SKM-1 (cell line): ENCODE measurements around the gene RSPH1.

Experiments
- DNase-seq: peaks from one replicate; lab custom pipeline; 2025; ENCODE audit not compliant: unreplicated experiment; lab: John Stamatoyannopoulos, UW

The RSPH1 gene

DNA sequence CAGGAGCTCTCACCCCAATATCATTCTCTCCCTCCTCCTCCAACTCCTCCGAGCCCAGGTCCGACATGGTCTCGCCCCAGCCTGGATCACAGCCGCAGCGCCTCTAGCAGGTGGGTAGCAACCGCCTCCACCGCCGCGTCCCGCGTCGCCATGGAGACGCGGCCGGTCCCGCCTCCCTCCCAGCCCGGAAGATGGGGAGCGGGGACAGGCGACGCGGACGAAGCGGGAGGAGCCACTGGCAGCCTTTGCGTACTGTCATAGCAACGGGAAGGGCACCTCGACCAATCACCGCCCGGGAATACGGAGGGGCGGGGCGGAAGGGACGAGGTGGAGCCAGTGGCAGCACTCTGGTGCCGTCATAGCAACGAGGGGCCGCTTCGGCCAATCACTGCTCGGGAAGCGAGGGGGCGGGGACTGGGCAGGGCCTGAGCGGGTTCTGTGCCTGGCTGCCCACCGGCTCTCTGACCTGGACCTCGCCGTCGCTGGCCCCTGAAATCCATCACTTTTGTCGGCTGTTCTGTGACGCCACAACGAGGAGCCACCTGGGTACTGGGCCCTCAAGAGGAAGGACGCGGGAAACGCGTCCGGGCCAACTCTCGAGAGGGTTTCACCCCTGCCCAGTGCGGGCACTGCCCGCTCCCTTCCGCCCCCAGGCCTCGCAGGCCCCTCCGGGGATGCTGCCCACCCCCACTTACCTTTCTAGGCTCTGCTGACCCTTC lies at the start of gene RSPH1:
Gene RSPH1 (minus strand): TSS at position 105 of the 719 bp plus-strand sequence. CDS start 38 bp downstream, at position 67.
- DNase-seq, result peak; percentile 81

DNA sequence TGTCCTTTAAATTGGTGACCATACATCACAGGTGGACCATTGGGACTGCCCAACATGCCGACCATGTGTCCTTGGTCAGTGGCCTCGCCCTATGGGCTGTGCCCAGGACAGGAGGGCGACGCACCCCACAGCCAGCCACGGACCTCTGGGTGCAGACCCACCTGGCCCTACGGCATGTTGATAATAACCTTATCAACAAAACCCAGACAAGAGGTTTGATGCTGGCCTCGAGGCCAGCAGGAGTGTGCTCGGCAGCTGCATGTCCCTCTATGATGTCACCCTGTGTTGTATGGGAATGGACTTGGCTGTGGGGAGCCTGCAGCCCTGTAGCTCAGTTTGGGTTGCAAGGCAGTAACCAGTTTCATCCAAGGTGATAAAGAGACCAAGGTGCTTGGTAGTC lies 49.7 kb upstream of the RSPH1 start:
- DNase-seq, result no peak

DNA sequence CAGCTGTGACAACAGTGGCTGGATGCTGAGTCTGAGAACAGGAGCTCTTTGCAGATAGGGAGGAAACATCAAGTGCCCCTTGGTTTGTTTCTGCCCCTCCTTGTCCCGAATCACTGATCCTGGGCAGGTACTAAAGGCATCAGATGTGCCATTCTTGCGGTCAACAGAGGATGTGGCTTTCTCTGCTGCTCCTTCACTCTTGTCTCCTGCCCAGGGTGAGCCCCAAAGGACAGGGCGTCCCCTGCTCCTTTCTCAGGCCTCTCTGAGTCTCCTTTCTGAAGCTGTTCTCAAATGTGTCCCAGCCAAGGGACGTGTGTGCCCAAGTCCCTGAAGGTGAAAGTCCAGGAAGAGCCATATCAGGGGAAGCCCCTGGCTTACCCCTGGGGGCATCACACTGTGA lies 49.3 kb upstream of the RSPH1 start:
- DNase-seq, result no peak

DNA sequence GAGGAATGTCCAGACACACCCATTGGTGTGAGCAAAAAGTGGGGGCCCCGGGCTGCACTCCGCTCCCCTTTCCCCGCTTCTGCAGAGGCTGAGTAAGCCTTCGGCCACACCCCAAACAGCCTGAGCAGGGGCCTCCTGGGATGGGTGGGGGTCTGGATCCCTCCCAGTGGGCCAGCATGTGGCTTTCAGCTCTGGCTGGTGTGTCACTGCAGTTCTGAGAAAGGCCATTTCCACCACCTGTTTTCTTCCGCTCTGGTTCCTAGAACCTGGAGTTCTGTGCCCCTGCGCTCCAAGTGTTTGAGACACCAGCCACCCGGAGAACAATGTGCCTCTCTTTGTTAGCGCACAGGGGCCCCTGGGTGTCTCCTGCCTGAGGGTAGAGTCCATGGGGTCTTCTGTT lies 48.5 kb upstream of the RSPH1 start:
- DNase-seq, result no peak

DNA sequence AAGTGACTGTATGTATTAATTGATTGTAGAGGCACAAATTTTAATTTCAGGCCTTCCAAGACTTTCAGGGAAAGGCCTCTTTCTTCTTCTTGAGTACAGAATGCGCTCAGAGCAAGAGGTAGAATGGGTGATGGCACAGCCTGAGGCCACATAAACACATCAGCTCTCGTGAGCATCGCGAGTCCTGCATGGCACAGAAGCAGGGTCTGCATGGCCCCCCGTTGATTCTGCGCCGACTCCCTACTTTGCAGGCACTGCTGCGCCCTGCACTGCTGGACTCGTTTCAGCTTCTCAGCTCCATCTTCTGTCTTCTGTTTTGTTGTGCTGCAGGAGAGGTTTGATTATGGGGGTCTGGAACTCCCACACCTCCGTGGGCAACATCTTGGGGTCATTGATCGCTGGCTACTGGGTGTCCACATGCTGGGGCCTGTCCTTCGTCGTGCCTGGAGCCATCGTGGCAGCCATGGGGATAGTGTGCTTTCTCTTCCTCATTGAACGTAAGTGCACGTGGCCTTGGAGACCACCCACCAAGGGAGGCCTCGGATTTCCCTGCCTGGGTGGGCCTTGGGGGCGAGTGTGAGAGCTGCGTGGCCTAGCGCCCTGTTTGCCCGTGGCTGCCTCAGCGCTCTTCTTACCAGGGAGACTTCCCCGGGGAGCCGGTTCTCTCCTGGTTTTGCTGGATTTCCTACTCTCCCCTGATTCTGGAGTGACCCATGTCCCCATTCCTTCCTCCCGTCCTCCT lies 47.3 kb upstream of the RSPH1 start:
- DNase-seq, result no peak

DNA sequence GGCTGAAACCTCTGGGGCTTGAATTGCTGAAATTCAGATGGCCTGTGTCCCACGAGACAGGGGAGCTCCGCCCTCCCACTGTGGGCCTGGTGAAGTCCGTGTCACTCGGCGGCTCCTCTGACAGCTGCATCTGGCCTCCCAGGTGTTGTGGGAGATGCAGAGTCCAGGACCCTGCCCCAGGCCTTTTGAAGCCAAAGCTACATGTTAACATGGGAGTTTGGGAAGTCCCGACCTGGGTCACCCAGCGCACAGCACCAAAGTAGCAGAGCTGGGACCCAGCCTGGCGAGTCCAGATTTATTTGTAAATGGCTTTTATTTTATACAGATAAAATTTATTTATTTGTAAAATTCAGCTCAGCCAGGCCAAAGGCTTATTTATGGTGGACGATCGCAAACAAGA lies 46.6 kb upstream of the RSPH1 start:
- no peak for DNase-seq

DNA sequence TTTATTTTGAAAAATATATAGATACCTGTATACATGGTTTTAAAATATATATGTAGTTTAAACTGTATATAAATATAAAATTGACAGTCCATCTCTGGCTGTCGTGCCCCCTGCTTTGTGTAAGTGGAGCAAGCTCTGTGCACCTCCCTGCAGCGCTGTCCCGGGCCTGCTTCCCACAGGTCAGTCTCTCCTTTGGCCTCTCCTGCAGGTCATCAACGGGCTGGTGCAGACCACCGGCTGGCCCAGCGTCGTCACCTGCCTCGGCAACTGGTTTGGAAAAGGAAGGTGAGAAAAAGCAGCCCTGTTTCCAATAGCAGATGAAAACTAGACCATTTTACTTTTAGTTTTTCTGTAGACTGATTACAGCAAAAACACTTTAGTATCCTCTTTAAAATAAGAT lies 46.2 kb upstream of the RSPH1 start:
- DNase-seq, result no peak

DNA sequence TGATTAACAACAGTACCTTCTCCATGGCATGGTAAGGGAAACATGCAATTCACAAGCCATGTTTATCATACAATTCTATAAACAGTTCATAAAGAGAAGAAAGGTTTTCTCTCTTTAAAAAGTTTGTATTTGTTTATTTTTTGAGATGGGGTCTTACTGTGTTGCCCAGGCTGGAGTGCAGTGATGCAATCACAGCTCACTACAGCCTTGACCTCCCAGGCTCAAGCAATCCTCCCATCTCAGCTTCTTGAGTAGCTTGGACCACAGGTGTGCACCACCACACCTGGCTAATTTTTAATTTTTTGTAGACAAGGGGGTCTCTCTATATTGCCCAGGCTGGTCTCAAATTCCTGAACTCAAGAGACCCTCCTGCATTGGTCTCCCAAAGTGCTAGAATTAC lies 45.6 kb upstream of the RSPH1 start:
- DNase-seq, result no peak

DNA sequence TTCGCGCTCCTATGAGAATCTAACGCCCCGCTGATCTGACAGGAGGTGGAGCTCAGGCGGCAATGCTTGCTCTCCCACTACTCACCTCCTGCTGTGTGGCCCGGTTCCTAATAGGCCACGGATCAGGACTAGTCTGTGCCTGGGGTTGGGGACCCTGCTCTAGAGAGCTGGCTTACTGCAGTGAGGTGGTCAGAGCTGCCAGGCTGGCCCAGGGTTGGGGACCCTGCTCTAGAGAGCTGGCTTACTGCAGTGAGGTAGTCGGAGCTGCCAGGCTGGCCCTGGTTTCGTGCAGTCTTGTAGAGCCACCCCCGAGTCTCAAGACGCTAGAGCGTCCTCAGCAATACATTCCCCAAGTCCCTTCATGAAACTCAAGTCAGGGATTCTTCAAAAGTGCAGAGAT lies 45.1 kb upstream of the RSPH1 start:
- DNase-seq, result no peak

DNA sequence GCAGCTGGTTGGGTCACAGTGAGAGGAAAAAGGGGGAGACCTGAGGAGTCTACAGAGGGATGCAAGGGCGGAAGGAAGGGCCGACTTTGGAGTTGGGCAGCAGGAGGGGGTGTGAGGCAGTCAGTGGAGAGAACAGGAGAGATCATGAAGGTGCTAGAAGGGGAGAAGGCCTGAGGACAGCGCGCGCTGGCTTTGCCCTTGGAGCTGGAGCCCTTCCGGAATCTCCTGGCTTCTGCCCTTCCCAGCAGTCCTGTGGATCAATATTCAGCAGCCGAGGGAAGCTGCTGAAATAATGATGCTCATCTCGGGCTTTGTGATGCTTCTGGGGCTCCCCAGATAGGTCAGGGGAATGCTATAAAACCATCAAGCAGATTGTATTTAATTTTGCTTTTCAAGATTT lies 44.4 kb upstream of the RSPH1 start:
- no peak for DNase-seq

DNA sequence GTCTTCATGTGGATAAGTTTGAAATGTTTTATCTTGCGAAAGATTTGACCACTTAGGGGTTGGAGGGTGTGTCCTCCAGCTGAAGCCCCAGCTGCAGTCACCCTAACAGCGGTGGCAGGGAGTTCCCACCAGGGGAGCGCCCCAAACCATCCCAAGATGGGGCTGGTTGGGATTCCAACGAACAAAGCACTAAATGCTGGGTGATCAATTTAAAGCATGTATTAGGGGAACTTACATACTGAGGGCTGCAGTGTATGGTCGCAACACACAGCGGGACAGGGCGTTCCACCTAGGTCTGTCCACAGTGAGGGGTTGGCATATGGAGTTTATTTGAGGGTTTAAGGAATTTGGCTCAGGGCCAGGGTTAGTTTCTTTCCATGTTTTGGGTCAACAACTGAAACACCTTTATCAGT lies 43.9 kb upstream of the RSPH1 start:
- no peak for DNase-seq

DNA sequence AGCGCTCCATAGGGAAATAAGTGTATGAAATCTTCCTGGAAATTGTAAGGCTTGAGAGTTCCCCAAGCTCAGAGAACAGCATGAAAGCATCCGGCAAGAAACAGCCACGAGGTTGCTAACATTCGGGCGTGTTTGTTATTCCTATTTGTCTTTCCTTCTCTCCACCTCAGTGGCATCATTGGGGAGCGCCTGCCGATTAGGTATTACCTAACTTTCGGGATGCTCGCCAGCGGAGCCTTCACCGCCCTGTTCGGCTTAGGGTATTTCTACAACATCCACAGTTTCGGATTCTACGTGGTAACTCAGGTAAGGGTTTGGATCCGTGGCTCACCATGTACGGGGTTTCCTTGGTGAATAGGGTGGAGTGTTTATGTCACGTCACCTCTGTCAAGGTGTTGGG lies 43.3 kb upstream of the RSPH1 start:
- no peak for DNase-seq

DNA sequence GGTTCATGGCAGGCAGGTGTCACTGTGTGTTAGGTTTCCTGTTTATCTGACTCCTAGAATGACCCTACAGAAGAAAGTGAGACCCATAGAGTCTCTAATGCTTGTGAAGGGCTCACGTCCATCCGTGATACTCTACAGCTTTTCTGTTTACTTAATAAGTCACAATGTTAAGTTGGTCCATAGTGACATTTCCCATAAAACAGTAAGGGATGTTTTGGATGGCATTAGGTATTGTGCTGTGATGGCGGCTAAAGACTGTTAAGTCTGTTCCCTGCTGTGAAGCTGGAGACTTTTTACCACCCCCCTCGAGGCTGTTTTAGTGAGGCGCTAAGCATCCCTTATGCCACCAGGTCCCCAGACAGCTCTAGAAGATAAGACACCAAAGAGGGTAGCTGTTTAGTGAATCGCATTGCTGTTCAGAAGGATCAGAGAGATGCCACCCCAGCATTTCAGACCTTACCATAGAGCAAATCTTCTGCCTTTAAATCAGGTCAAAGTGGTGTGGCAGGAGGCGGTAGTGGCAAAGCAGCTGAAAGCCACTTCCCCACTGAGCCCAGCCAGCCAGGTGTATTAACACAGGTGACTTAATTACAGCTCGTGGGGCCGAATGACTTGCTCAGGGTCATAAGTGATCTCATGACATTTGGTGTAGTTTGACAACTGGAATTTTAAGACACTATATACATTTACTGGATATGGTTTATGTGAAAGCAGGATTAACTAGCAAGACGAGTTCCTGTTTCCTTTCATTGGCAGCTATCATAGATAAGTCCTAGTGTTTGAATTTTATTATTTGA lies 42.7 kb upstream of the RSPH1 start:
- DNase-seq, result no peak

DNA sequence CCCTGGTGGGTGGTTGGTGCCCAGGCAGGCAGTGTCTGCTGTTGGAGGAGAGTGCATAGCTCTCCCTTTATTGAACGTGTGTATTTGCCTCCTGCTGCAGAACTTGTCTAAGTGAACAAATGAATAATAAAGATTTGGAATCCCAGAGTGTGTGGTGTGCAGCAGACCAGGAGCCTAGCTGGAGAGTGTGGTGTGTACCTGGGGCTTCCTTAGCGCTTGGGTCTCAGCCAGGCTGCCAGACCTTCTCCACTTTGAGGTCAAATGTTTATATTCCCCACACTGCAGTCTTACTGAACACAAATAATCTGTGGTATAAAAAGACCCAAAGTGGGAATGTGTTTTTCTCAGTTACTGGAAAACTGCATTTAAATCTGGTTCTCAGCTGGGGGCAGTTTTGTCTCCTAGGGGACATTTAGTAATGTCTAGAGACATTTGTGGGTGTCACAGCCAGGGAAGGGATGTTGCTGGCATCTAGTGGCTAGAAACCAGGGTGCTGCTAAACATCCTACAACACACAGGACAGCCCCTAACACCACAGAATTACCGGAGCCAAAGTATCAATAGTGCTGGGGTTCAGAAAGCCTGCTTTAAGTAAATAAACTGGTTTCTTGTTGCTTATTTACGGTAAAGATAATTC lies 41.2 kb upstream of the RSPH1 start:
- DNase-seq, result no peak

DNA sequence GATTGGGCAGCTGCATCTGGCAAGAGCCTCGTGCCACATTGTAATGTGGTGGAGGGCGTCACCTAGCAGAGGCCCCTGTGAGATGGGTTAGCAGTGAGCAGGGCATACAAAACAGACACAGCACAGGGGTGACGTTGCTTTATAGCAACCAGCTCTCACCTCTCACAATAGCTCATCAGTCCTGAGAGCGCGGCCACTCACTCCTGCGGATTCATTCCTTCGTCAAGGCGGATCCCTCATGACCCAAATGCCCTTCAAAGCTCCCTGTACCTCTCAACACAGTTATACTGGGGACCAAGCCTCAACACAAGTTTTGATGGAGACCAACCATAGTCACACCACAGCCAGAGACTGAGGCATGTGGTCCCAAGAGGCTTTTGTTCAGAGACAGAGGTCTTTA lies 40.6 kb upstream of the RSPH1 start:
- no peak for DNase-seq

DNA sequence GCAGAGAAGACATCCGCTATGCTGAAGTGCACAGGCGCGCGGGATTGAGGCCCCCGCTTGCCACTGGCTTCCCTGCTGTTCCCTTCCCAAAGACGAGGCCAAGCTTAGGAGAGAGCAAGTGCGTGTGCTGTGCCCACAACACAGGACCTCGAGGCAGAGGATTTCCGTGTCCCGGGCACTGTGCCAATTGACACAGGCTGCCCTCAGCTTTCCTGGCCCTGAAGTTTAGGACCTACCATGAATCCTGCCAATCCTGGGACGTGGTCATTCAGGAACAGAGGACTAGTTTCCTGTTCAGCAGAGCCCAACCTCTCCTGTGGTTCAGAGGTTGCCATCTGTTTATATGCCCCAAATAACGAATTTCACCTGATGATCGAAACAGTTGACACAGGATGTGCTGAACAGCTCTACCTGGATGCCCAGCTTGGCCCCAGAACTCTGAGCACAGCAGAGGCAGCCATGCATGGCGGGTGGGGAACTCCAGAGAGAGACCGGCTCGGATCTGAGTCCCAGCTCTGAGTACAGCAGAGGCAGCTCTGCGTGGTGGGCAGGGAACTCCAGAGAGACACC lies 39.7 kb upstream of the RSPH1 start:
- no peak for DNase-seq

DNA sequence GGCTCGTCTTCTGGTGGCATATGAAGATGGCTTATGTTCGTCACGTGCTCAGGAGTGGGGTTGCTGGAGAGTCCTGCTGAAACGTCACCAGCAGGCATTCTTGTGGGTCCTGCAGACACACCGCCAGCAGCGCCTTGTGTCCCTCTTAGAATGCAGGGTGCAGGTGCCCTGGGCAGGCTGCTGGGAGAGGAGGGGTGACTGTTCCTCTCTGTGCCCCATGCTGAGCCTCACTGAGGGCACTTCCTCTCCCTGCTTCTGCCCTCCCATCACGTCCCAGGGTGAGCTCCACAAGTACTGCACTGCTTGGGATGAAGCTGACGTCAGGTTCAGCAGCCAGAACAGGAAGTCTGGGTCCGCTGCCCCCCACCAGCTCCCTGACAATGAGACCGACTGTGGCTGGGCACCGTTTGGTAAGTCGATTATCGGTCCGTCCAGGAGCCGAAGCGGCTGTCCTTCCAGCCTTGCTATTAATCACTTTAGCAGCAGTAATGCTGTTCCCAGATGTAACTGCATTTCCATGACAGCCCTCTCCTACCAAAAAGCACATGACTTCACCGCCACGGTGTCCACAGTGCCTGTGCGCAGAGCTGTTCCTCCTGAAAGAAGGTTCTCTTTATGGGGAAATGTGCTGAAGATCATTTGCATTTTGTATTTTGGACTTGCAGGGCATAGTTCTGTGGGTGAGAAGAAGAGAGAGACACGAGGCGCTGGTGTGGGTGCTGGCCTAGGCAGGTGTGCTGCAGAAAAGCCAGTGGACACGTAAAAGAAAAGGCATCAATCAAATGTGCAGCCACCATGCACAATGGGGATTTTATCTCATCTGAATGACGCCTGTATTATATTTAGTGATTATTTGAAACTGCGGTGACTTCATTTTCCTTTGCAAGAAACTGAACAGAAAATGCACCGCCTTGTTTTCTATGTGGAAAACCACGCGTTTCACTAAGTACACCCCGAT lies 38.7 kb upstream of the RSPH1 start:
- DNase-seq, result no peak

DNA sequence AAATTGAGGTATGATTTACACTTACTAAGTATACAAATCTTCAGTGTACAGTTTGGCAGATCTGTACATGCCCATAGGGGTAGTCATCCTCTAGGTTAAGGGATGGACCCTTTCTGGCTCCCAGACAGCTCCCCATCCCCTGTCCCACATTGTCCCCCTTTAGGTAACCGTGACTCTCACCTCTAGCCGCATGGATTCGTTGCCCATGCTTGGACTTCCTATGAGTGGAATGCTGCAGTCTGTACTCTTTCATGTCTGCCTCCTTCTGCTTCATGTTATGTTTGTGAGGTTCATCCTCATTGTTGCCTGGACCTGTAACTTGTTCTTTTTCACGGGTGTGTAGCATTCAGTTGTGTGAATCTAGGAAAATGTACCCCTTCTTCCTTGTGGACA lies 37.9 kb upstream of the RSPH1 start:
- DNase-seq, result no peak

DNA sequence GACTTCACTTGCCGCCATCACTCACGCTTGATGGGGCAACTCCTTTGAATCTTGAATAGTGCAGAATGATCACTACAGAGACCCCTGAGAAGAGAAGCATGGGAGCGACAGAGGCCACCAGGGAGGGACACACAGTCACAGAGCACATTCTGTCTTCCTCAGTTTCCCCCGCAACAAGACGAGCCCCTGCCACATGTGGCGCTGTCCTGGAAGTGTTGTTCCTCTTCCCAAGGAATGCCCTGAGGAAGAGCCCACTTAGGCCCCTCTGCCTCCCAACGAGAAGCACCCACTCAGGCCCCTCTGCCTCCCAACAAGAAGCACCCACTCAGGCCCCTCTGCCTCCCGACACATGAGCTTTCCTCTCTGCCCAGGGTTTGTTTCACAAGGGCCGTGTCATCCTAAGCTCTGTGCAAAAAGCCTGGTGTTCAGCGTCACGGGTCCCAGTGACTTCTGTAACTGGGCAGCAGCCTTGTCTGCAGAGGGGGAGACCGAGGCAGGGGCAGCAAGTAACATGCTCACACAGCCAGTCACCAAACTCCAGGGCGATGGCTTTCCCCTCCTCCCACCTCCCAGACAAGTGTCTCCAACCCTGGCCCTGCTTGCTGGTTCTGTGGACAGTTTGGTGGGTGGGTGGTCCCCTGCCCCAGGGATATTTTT lies 37.4 kb upstream of the RSPH1 start:
- DNase-seq, result no peak
